ENCODE measurements around the gene HIVEP3. TPM values are rescaled to one million over a fixed set of nuclear protein-coding genes. Genes with fewer than 3 reads are reported as not detected.
A peak's percentile ranks its signal among the peaks of the same experiment; 100 is the strongest.

HIVEP3 gene
- total RNA-seq, 1 donor from 2014 or later: 3.6 TPM

DNA sequence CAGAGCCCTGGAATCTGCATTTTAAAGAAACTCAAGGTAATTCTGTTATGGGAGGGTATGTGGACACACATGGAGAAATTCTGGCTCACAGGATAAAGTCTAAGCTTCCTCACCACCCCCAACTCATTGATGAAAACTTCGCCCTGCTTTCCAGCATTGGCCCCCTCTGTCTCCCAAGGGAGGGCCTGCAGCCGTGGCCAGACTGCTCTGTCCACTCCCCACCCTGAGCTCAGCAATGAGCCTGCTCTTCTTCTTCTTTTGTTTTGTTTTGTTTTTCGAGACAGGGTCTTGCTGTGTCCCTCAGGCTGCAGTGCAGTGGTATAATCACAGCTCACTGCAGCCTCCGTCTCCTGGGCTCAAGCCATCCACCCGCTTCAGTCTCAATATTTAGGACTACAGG is 297.5 kb downstream of the HIVEP3 start:
- Mint-ChIP-seq H3K4me3 (ENCODE audit: unreplicated experiment) (no peak overlapping the region), H3K9me3 (ENCODE audit: low read depth) (no peaks in the 10 kb centered on the region), H3K36me3 (ENCODE audit: low read depth) (peaks cover 1% of the 10 kb centered on the region), H3K4me1 (ENCODE audit: low read depth) (peaks cover 34% of the 10 kb centered on the region), H3K27me3 (ENCODE audit: low read depth) (no peaks in the 10 kb centered on the region), H3K27ac (ENCODE audit: unreplicated experiment) (no peak overlapping the region)
- TF ChIP-seq, protein P1, sequence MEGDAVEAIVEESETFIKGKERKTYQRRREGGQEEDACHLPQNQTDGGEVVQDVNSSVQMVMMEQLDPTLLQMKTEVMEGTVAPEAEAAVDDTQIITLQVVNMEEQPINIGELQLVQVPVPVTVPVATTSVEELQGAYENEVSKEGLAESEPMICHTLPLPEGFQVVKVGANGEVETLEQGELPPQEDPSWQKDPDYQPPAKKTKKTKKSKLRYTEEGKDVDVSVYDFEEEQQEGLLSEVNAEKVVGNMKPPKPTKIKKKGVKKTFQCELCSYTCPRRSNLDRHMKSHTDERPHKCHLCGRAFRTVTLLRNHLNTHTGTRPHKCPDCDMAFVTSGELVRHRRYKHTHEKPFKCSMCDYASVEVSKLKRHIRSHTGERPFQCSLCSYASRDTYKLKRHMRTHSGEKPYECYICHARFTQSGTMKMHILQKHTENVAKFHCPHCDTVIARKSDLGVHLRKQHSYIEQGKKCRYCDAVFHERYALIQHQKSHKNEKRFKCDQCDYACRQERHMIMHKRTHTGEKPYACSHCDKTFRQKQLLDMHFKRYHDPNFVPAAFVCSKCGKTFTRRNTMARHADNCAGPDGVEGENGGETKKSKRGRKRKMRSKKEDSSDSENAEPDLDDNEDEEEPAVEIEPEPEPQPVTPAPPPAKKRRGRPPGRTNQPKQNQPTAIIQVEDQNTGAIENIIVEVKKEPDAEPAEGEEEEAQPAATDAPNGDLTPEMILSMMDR (IDR thresholded peaks at IDR 0.05): no peak
- DNase-seq (ENCODE audit: low spot score): no peak

DNA sequence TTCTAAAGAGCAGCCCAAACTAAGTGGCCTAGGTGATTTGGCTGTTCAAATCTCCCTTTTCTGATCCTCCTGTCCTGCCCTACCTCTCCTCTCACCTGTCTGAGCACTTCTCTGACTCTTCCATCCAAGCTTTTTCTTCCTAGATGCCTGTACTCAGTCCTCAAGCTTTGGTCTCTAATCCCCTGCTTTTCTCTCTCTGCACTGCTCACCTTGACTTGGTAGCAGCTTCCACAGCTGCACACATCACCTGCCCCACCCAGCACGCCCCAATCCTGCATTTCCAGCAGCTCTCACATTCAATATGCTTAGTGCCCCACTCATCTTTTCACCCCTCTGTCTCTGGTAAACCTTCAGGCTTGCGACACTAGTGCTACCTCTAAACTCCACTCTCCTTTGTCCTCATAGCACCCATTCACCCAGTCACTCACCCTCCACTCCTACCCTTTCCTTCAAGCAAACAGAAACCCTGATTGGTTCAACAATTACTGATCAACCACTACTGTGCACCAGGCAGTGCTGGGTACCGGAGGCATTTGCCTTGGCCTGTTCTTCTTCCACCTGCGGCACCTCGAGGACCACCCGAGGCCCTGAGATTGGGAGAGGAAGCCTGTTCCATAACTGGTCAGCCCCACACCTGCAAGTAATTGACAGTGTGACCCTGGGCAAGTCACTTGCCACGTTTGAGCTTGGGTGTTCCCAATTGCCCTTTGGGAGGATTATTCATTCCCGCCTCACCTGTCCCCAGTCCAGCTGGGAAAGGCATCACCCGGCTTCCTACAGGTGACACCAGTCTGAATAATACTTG is 298.2 kb downstream of the HIVEP3 start:
- Mint-ChIP-seq H3K36me3 (ENCODE audit: low read depth) (peaks cover 1% of the 10 kb centered on the region), H3K27me3 (ENCODE audit: low read depth) (no peaks in the 10 kb centered on the region)
- peak; percentile 44 for DNase-seq (ENCODE audit: low spot score)

DNA sequence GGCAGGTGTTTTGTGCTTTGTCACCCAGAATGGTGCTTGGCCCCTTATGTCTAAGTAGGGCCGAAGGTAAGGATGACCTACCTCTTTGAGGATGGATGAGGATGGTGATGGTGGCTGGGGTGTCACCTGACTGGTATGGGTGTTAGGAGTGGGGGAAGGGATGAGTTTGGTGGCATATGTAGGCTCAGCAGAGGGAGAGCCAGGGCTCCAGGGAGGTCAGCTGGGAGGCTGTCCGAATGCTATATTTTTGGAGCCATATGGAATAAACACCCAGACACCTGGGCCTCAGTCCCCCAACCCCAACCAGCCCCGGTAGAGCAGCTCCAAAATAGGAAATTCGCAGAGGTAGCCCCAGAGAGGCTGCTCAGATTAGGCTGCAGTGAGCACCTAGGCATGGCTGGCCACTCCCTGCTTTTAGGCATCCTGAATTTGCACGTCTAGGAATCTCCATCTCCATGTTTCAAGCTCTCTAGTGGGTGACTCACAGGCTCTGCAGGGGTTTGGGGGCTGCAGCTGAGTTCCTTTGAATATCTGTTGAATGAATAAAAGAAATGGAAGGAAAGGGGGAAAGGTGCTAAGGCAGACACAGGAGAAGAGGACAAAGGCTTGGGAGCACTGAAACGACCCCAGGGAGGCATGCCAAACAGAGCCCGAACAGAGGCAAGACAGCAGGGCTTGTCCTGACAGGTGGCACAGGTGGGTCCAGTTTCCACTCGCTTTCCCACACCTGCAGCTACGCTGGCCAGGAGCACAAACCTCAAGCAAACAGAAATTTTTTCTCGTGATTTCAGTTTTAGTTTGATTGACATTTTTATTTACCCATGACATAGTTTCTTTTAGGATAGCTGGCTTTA is 299.0 kb downstream of the HIVEP3 start:
- H3K36me3 Mint-ChIP-seq (ENCODE audit: low read depth): peaks cover 1% of the 10 kb centered on the region
- no peaks in the 10 kb centered on the region for H3K9me3 Mint-ChIP-seq (ENCODE audit: low read depth)
- TF ChIP-seq, protein P1 (IDR thresholded peaks at IDR 0.05): no peak
- no peaks in the 10 kb centered on the region for H3K27me3 Mint-ChIP-seq (ENCODE audit: low read depth)
- H3K27ac Mint-ChIP-seq (ENCODE audit: unreplicated experiment): no peak overlapping the region
- H3K4me3 Mint-ChIP-seq (ENCODE audit: unreplicated experiment): no peak overlapping the region
- peaks cover 29% of the 10 kb centered on the region for H3K4me1 Mint-ChIP-seq (ENCODE audit: low read depth)
- no peak for DNase-seq (ENCODE audit: low spot score)

More for the DNA sequence above, 298.2 kb downstream of the HIVEP3 start:
- Mint-ChIP-seq H3K4me1 (ENCODE audit: low read depth) (peaks cover 29% of the 10 kb centered on the region), H3K9me3 (ENCODE audit: low read depth) (no peaks in the 10 kb centered on the region), H3K4me3 (ENCODE audit: unreplicated experiment) (no peak overlapping the region), H3K27ac (ENCODE audit: unreplicated experiment) (no peak overlapping the region)
- TF ChIP-seq, protein P1 (IDR thresholded peaks at IDR 0.05): no peak

DNA sequence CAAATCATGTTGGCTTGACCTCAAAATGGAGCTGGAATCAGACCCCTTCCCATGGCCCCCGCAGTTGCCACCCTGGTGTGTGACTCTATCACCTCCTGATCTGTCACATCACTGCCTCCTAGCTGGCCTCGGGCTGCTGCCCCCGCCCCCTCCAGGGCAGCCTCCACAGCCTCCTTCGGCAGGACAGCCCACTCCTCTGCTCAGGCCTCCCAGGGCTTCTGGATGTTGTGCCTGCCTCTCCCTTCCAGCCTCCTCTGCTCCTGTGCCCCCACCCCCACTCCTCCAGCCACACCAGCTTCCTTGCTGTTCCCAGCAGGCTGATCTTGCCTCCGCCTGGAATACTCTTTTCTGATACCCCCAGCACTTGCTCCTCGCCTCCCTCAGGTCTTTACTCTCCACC is 299.9 kb downstream of the HIVEP3 start:
- DNase-seq (ENCODE audit: low spot score): no peak
- Mint-ChIP-seq H3K4me3 (ENCODE audit: unreplicated experiment) (no peak overlapping the region), H3K27ac (ENCODE audit: unreplicated experiment) (no peak overlapping the region), H3K27me3 (ENCODE audit: low read depth) (no peaks in the 10 kb centered on the region), H3K4me1 (ENCODE audit: low read depth) (peaks cover 26% of the 10 kb centered on the region), H3K36me3 (ENCODE audit: low read depth) (peaks cover 1% of the 10 kb centered on the region), H3K9me3 (ENCODE audit: low read depth) (no peaks in the 10 kb centered on the region)
- TF ChIP-seq, protein P1 (IDR thresholded peaks at IDR 0.05): no peak

DNA sequence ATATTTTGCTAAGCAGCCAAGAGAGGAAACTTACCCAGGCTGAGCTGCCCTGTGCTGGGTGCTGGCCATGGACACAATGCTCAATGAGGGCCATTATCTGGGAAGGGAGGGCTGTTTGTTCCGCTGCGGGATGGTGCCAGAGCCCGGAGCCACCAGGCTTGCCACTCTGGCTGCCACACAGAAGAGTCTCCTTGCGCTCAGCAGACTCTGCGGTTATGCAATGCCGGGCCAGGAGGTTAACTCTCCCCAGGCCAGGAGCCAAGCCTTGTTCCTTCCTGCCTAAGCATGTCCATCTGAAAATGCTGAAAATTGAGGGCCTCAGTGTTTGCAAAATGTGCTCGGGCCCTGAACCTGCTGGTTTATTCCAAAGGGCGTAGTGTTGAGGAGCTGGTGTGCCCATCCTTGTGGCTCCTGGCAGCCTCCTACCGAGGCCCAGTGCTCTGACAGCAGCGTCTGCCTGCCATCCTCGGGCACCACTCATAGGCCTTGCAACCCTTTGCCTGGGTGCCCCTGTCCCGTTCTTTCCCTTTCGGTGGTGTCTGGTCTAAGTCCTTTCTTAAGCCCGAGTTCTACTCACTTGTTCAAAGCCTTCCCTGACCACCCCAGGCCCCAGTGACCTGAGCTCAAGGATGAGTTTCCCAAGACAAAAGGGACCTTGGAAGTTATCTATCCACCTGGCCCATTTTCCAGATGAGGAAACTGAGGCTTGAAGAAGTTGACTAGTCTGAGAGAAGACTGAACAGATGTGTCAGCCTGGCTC is 300.5 kb downstream of the HIVEP3 start:
- no peak overlapping the region for H3K4me3 Mint-ChIP-seq (ENCODE audit: unreplicated experiment)
- H3K4me1 Mint-ChIP-seq (ENCODE audit: low read depth): peaks cover 24% of the 10 kb centered on the region
- H3K9me3 Mint-ChIP-seq (ENCODE audit: low read depth): no peaks in the 10 kb centered on the region
- peaks cover 1% of the 10 kb centered on the region for H3K36me3 Mint-ChIP-seq (ENCODE audit: low read depth)
- H3K27me3 Mint-ChIP-seq (ENCODE audit: low read depth): no peaks in the 10 kb centered on the region
- no peak overlapping the region for H3K27ac Mint-ChIP-seq (ENCODE audit: unreplicated experiment)
- TF ChIP-seq, protein P1 (IDR thresholded peaks at IDR 0.05): no peak
- no peak for DNase-seq (ENCODE audit: low spot score)

All from chondrocyte (in vitro differentiated cells).